Right lobe of liver (tissue), 6 donors: ENCODE data around the gene POU6F1. TPM values are rescaled to one million over a fixed set of nuclear protein-coding genes. Genes with fewer than 3 reads are reported as not detected.

Source experiments
- ATAC-seq, 4 donors: fragments of 200-7000 bp; cut with Tn5 transposase; one replicate each; pipeline ENCODE4 v1.9.1; 2020; ENCODE audit warnings: mild to moderate bottlenecking in 4 of 4, moderate library complexity in 4 of 4
- DNase-seq, 3 donors: peaks; one replicate each; pipeline ENCODE4 v3.0.0-alpha.2; 2020
- H3K27ac ChIP-seq, 3 donors: fragments of 200-600 bp; one replicate each; pipeline ENCODE4 v1.8.0; 2022
- H3K27me3 ChIP-seq, 2 donors: fragments of 200-600 bp; one replicate each; pipeline ENCODE4 v1.8.0; 2022
- H3K36me3 ChIP-seq, 4 donors: fragments of 200-600 bp; sonication (generic) in 1 of 4; one replicate each; pipeline versions ENCODE4 v1.5.1 to v1.8.0; 2017 to 2022; ENCODE audit warnings: control low read depth in 1 of 4
- H3K4me1 ChIP-seq, 4 donors: fragments of 200-600 bp; sonication (generic) in 1 of 4; one replicate each; pipeline versions ENCODE4 v1.5.1 to v1.8.0; 2017 to 2022; ENCODE audit warnings: control low read depth in 1 of 4
- H3K4me3 ChIP-seq, 3 donors: fragments of 200-600 bp; one replicate each; pipeline ENCODE4 v1.8.0; 2022
- H3K9me3 ChIP-seq, 4 donors: fragments of 200-600 bp; sonication (generic) in 1 of 4; one replicate each; pipeline versions ENCODE4 v1.5.1 to v1.8.0; 2017 to 2022; ENCODE audit warnings: control low read depth in 1 of 4
- CTCF ChIP-seq, 4 donors: fragments of 200-600 bp in 3 of 4; fragments of 450-650 bp in 1 of 4; IDR thresholded peaks; one replicate each; pipeline versions ENCODE4 v1.5.1 to v1.8.0; 2016 to 2022; ENCODE audit warnings: antibody characterized with exemption in 4 of 4, mild to moderate bottlenecking in 2 of 4
- POLR2A ChIP-seq: fragments of 450-650 bp; IDR thresholded peaks from one replicate; pipeline ENCODE4 v1.6.1; 2017; ENCODE audit warnings: antibody characterized with exemption, mild to moderate bottlenecking
- WGBS: methylation state at CpG from one replicate; pipeline ENCODE4 v1.1.6; 2018; ENCODE audit warnings: low coverage, low lambda C conversion rate; ENCODE audit not compliant: insufficient coverage; ENCODE audit errors: missing lambda C conversion rate; 5-methylcytosine and 5-hydroxymethylcytosine counted together
- intact Hi-C, 2 donors: fragments of 100-400 bp; cut with DNase I; formaldehyde crosslinking; loops; one replicate each; pipeline versions ENCODE4 v1.11.2 to v1.14.1; 2022
- total RNA-seq, 6 experiments: library from RNA; depleted of rRNA in 2 of 6; stranded (reverse); fragments of >200 nt in 2 of 6; fragmentation: NEBNext Ultra II Directional in 3 of 6; extraction: Animal tissue kit (Norgen Biotek cat#: 25700) in 3 of 6; gene quantifications; one replicate each; pipeline versions ENCODE4 v1.1.0 to v1.2.4, GENCODE V29; 2016 to 2023
- donor health status: DM: no; HTN: yes; CAD: no.
- donor health status: DM: no; HTN: no; CAD: no.
- donor health status: DM: no; HTN: no; CAD: no.
- donor health status: DM: no; HTN: yes; CAD: no.
- donor health status: DM: no; HTN: yes; CAD: no.

POU6F1 gene
- total RNA-seq, 6 experiments from 2014 or later, result 2.5 to 7.0 (median 3.6) TPM

- 88% methylated on average over 5 of the region's 5 CpGs for WGBS
- intact Hi-C loops, result no loop called here
- Histone ChIP-seq H3K9me3 (no peaks in the 10 kb centered on the region), H3K27ac (no peak overlapping the region), H3K36me3 (no peaks in the 10 kb centered on the region), H3K27me3 (no peaks in the 10 kb centered on the region), H3K4me3 (no peak overlapping the region), H3K4me1 (no peaks in the 10 kb centered on the region)
- DNase-seq (no peak), ATAC-seq (no peak)
- TF ChIP-seq POLR2A, result no peak
- no peak for TF ChIP-seq CTCF (IDR thresholded peaks at IDR 0.05)
These were observed 15.1 kb downstream of the POU6F1 start for GRCh38 chr12:51202718-51203117.

GRCh38 chr12:51200806-51201205, 17.1 kb downstream of the POU6F1 start:
- 93% methylated on average over 8 of the region's 9 CpGs for WGBS
- Histone ChIP-seq H3K4me1 (no peaks in the 10 kb centered on the region), H3K27ac (no peak overlapping the region), H3K27me3 (no peaks in the 10 kb centered on the region), H3K9me3 (no peaks in the 10 kb centered on the region), H3K4me3 (no peak overlapping the region), H3K36me3 (no peaks in the 10 kb centered on the region)
- no peak for DNase-seq
- intact Hi-C loops, result no loop called here
- no peak for TF ChIP-seq POLR2A
- TF ChIP-seq CTCF (IDR thresholded peaks at IDR 0.05), result no peak
- no peak for ATAC-seq

- ATAC-seq (peak in 3 of 4 donors; percentile 35 to 46 (median 45)), DNase-seq (no peak)
- Histone ChIP-seq H3K27me3 (no peaks in the 10 kb centered on the region), H3K27ac (no peak overlapping the region), H3K9me3 (no peaks in the 10 kb centered on the region), H3K36me3 (no peaks in the 10 kb centered on the region), H3K4me1 (no peaks in the 10 kb centered on the region), H3K4me3 (no peak overlapping the region)
- TF ChIP-seq CTCF (IDR thresholded peaks at IDR 0.05), result no peak
- no peak for TF ChIP-seq POLR2A
- 65% methylated on average over 3 of the region's 7 CpGs for WGBS
- intact Hi-C loops, result no loop called here
These were observed 17.7 kb downstream of the POU6F1 start for GRCh38 chr12:51200156-51200555.

GRCh38 chr12:51199366-51199945, 18.4 kb downstream of the POU6F1 start:
- WGBS, result 71% methylated on average over 1 of the region's 10 CpGs
- H3K36me3 ChIP-seq, result no peaks in the 10 kb centered on the region
- no peaks in the 10 kb centered on the region for H3K9me3 ChIP-seq
- no peak for TF ChIP-seq POLR2A
- TF ChIP-seq CTCF (IDR thresholded peaks at IDR 0.05), result no peak
- no peak overlapping the region for H3K27ac ChIP-seq
- DNase-seq, result no peak
- intact Hi-C loops, result no loop called here
- H3K4me1 ChIP-seq, result no peaks in the 10 kb centered on the region
- ATAC-seq, result peak in 1 of 4 donors; percentile 19
- H3K4me3 ChIP-seq, result no peak overlapping the region
- H3K27me3 ChIP-seq, result no peaks in the 10 kb centered on the region
